ENCODE data around the gene DOP1A.

DOP1A gene

GRCh38 chr6:83072726-83073125, 5.3 kb downstream of the DOP1A start:
- no peak for DNase-seq

GRCh38 chr6:83073615-83074014, 6.1 kb downstream of the DOP1A start:
- no peak for DNase-seq

GRCh38 chr6:83083476-83083875, 16.0 kb downstream of the DOP1A start:
- DNase-seq = no peak

GRCh38 chr6:83086751-83087150, 19.3 kb downstream of the DOP1A start:
- DNase-seq = no peak

GRCh38 chr6:83092756-83093399, 25.4 kb downstream of the DOP1A start:
- DNase-seq = no peak

GRCh38 chr6:83096791-83097190, 29.3 kb downstream of the DOP1A start:
- no peak for DNase-seq

- DNase-seq = no peak
These were observed 29.7 kb downstream of the DOP1A start for GRCh38 chr6:83097204-83097603.

GRCh38 chr6:83097675-83098074, 30.2 kb downstream of the DOP1A start:
- DNase-seq = no peak

GRCh38 chr6:83098589-83098988, 31.1 kb downstream of the DOP1A start:
- no peak for DNase-seq

- no peak for DNase-seq
These were observed 40.9 kb downstream of the DOP1A start for GRCh38 chr6:83108378-83108777.

- DNase-seq = no peak
These were observed 45.8 kb downstream of the DOP1A start for GRCh38 chr6:83113258-83113657.

- no peak for DNase-seq
These were observed 46.7 kb downstream of the DOP1A start for GRCh38 chr6:83114164-83114563.

- no peak for DNase-seq
These were observed 50.3 kb downstream of the DOP1A start for GRCh38 chr6:83117802-83118201.

- DNase-seq = no peak
These were observed 52.4 kb downstream of the DOP1A start for GRCh38 chr6:83119742-83120300.

GRCh38 chr6:83124553-83124952, 57.1 kb downstream of the DOP1A start:
- no peak for DNase-seq

- no peak for DNase-seq
These were observed 58.0 kb downstream of the DOP1A start for GRCh38 chr6:83125425-83125824.

GRCh38 chr6:83126223-83126622, 58.8 kb downstream of the DOP1A start:
- no peak for DNase-seq

- no peak for DNase-seq
These were observed 59.3 kb downstream of the DOP1A start for GRCh38 chr6:83126807-83127206.

- no peak for DNase-seq
These were observed 59.8 kb downstream of the DOP1A start for GRCh38 chr6:83127258-83127657.

GRCh38 chr6:83127976-83128375, 60.5 kb downstream of the DOP1A start:
- no peak for DNase-seq

GRCh38 chr6:83132121-83132520, 64.7 kb downstream of the DOP1A start:
- DNase-seq = no peak

GRCh38 chr6:83138118-83138722, 70.7 kb downstream of the DOP1A start:
- DNase-seq = no peak

GRCh38 chr6:83138758-83139157, 71.3 kb downstream of the DOP1A start:
- DNase-seq = no peak

- DNase-seq = no peak
These were observed 83.6 kb downstream of the DOP1A start for GRCh38 chr6:83151114-83151513.

- DNase-seq = no peak
These were observed 85.4 kb downstream of the DOP1A start for GRCh38 chr6:83152913-83153312.

Data from activated naive CD4-positive, alpha-beta T cell treated with Interleukin-2 at 50 U/mL for 16 hours (primary cell).